ENCODE results near the gene AAK1.
"Not testable (repeated sequence)": the region's sequence is repeated elsewhere in the genome, so short reads cannot be mapped to it uniquely, and the experiment has no call there.

Gene AAK1

DNA sequence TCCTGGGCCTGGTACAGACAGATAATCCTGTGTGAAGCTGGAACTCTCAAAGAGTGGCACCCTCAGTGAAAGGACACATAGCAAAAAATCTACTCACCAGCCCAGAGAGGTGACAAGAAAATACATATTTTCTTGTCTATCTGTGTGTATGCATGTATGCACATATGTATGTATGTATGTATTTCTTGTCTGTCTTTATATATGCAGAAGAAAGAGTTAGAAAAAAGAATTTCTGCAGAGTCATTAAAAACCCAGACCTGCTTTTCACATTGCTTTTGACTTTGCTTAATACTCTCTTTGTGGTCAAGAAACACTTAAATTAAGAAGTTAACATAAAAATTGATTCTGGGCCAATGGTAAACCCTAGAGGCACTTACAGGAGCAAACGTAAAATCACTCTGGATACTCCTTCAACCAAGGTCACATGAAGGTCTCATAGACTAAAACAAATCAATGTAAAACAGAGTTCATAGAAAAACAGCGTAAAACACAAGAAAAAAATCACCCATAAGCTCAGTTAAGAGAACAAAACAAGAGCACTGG is 16.5 kb upstream of the AAK1 start:
- H3K4me1 ChIP-seq (ENCODE audit: control insufficient read depth, insufficient read depth, low read length) = peaks cover 3% of the 10 kb centered on the region; the same call in 1 of the 2 replicates
- H3K36me3 ChIP-seq (ENCODE audit: control insufficient read depth, insufficient read depth, low read length) = no peaks in the 10 kb centered on the region
- no peaks in the 10 kb centered on the region for H3K27me3 ChIP-seq (ENCODE audit: control insufficient read depth, insufficient read depth, low read length)
- H3K27ac ChIP-seq (ENCODE audit: low read depth, low read length) = no peak overlapping the region
- no peak overlapping the region for H3K4me3 ChIP-seq (ENCODE audit: low read depth, low read length)
- no peaks in the 10 kb centered on the region for H3K9me3 ChIP-seq (ENCODE audit: control insufficient read depth, insufficient read depth, low read length)
- H3K9ac ChIP-seq (ENCODE audit: low read depth, low read length) = no peak overlapping the region

DNA sequence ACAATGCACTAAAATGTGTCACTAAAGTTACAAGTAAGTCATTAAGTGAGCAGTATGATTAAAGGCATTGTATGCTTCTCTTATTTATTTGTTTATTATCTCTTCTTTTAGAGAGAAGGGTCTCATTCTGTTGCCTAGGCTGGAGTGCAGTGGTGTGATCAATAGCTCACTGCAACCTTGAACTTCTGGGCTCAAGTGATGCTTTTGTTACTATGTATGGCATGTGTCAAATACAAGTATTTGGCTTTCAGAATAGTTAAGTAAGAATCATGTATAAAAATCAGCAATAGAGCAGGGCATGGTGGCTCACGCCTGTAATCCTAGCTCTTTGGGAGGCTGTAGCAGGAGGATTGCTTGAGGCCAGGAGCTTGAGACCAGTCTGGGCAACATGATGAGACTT is 15.8 kb upstream of the AAK1 start:
- no peaks in the 10 kb centered on the region for H3K36me3 ChIP-seq (ENCODE audit: control insufficient read depth, insufficient read depth, low read length)
- no peaks in the 10 kb centered on the region for H3K9me3 ChIP-seq (ENCODE audit: control insufficient read depth, insufficient read depth, low read length)
- H3K4me1 ChIP-seq (ENCODE audit: control insufficient read depth, insufficient read depth, low read length) = peaks cover 3% of the 10 kb centered on the region; the same call in 1 of the 2 replicates
- no peak overlapping the region for H3K27ac ChIP-seq (ENCODE audit: low read depth, low read length)
- H3K9ac ChIP-seq (ENCODE audit: low read depth, low read length) = no peak overlapping the region
- H3K27me3 ChIP-seq (ENCODE audit: control insufficient read depth, insufficient read depth, low read length) = no peaks in the 10 kb centered on the region
- H3K4me3 ChIP-seq (ENCODE audit: low read depth, low read length) = no peak overlapping the region

DNA sequence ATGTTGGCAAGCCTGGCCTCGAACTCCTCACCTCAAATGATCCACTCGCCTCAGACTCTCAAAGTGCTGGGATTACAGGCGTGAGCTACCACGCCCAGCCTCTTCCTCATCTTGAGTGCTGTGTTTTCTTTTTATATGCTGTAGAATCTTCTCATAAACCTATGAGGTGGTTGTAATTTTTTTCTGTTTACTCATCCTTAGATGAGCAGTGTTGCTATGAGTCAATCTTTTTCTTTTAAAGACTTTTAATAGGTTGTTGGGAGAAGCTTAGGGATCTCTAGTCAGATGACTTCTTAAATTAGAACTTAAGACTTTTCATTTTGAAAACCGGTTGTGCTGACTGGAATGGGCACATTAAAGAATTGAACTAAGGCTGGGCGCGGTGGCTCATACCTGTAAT is 8.7 kb upstream of the AAK1 start:
- H3K4me1 ChIP-seq (ENCODE audit: control insufficient read depth, insufficient read depth, low read length) = 0 out of 2 replicates have a peak, but pooled peaks cover 5% of the 10 kb centered on the region
- H3K4me3 ChIP-seq (ENCODE audit: low read depth, low read length) = no peak overlapping the region
- no peak overlapping the region for H3K9ac ChIP-seq (ENCODE audit: low read depth, low read length)
- H3K9me3 ChIP-seq (ENCODE audit: control insufficient read depth, insufficient read depth, low read length) = no peaks in the 10 kb centered on the region
- no peak overlapping the region for H3K27ac ChIP-seq (ENCODE audit: low read depth, low read length)
- no peaks in the 10 kb centered on the region for H3K36me3 ChIP-seq (ENCODE audit: control insufficient read depth, insufficient read depth, low read length)
- H3K27me3 ChIP-seq (ENCODE audit: control insufficient read depth, insufficient read depth, low read length) = no peaks in the 10 kb centered on the region

DNA sequence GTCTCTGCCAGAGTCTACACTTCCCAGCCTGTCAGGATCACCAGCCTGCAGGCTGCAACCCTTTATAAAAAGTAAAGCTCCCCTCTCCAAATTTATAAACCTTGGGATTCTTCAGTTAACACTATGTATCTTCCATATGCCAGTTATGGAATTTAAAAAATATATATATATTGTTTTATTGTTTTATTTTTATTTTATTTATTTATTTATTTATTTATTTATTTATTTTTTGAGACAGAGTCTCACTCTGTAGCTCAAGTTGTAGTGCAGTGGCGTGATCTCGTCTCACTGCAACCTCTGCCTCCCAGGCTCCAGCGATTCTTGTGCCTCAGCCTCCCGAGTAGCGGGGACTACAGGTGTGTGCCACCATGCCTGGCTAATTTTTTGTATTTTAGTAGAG is 3.7 kb upstream of the AAK1 start:
- H3K27me3 ChIP-seq (ENCODE audit: control insufficient read depth, insufficient read depth, low read length); H3K9ac ChIP-seq (ENCODE audit: low read depth, low read length); H3K4me3 ChIP-seq (ENCODE audit: low read depth, low read length); H3K36me3 ChIP-seq (ENCODE audit: control insufficient read depth, insufficient read depth, low read length); H3K27ac ChIP-seq (ENCODE audit: low read depth, low read length); H3K9me3 ChIP-seq (ENCODE audit: control insufficient read depth, insufficient read depth, low read length): not testable (repeated sequence)
- peaks cover 19% of the 10 kb centered on the region for H3K4me1 ChIP-seq (ENCODE audit: control insufficient read depth, insufficient read depth, low read length)

DNA sequence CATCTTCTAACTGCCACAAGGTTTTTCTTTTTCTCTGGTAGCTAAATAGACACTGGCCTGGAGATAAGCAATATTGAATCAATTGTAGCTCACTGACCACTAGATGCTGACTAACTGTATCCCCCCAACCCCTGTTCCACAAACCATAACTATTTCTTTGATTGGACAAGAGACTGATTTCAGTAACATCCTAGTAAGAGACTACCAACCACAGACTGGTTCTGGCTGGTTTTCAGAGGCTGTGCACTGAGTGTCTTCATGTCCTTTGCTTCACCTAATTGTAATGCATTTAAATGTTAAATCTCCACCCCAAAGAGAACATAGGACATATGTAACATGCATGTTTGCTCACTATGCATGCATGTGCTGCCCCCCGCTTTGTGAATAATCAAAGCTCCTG is 3.2 kb upstream of the AAK1 start:
- H3K27ac ChIP-seq (ENCODE audit: low read depth, low read length) = no peak overlapping the region
- no peak overlapping the region for H3K4me3 ChIP-seq (ENCODE audit: low read depth, low read length)

DNA sequence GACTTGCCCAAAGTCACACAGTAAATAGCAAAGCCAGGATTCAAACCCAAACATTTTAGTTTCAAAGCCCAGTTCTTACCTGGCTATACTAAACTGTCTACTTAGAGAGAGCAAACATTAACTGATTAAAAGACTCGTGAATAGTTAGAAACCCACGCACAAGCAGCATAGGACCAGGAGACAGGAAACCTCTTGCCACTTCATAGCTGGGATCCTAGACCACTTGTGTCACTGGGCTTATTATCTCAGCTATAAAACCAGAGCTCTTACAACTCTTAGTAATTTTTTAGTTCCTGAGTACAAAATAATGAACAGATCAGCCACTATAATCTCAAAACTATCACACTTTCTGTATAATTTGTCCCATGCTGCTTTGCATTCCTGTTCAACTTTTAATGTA is 2.4 kb upstream of the AAK1 start:
- no peak overlapping the region for H3K4me3 ChIP-seq (ENCODE audit: low read depth, low read length)
- peaks cover 30% of the 10 kb centered on the region for H3K4me1 ChIP-seq (ENCODE audit: control insufficient read depth, insufficient read depth, low read length)
- no peaks in the 10 kb centered on the region for H3K27me3 ChIP-seq (ENCODE audit: control insufficient read depth, insufficient read depth, low read length)
- no peaks in the 10 kb centered on the region for H3K9me3 ChIP-seq (ENCODE audit: control insufficient read depth, insufficient read depth, low read length)
- H3K27ac ChIP-seq (ENCODE audit: low read depth, low read length) = no peak overlapping the region
- H3K9ac ChIP-seq (ENCODE audit: low read depth, low read length) = no peak overlapping the region
- no peaks in the 10 kb centered on the region for H3K36me3 ChIP-seq (ENCODE audit: control insufficient read depth, insufficient read depth, low read length)

More for the DNA sequence above, 3.2 kb upstream of the AAK1 start:
- no peaks in the 10 kb centered on the region for H3K27me3 ChIP-seq (ENCODE audit: control insufficient read depth, insufficient read depth, low read length)
- no peaks in the 10 kb centered on the region for H3K9me3 ChIP-seq (ENCODE audit: control insufficient read depth, insufficient read depth, low read length)
- no peak overlapping the region for H3K9ac ChIP-seq (ENCODE audit: low read depth, low read length)
- no peaks in the 10 kb centered on the region for H3K36me3 ChIP-seq (ENCODE audit: control insufficient read depth, insufficient read depth, low read length)
- H3K4me1 ChIP-seq (ENCODE audit: control insufficient read depth, insufficient read depth, low read length) = peaks cover 23% of the 10 kb centered on the region

DNA sequence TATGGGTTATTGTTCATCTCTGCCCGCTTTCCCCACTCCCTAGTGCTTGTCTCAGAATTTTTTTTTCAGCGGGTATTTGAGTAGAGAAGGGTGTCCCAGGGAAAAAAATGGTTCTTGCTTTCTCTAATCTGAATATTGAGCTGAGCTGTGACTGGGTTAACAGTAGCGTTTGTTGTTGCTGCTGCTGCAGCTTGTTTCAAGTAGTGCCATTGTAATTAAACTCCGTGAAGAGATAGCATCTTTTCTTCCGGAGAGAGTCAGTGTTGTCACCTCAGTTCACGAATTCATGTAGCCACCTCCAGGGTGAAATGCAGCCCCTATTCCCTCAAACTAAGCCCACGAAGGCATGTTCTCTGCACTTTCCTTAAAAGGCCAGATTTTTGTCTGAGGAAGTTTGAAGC is 1.5 kb upstream of the AAK1 start:
- H3K4me1 ChIP-seq (ENCODE audit: control insufficient read depth, insufficient read depth, low read length) = peaks cover 31% of the 10 kb centered on the region
- H3K36me3 ChIP-seq (ENCODE audit: control insufficient read depth, insufficient read depth, low read length) = no peaks in the 10 kb centered on the region
- no peak overlapping the region for H3K9ac ChIP-seq (ENCODE audit: low read depth, low read length)
- no peak overlapping the region for H3K27ac ChIP-seq (ENCODE audit: low read depth, low read length)
- peak overlapping the region; percentile 100; the same call in 1 of the 2 replicates for H3K4me3 ChIP-seq (ENCODE audit: low read depth, low read length)
- H3K9me3 ChIP-seq (ENCODE audit: control insufficient read depth, insufficient read depth, low read length) = no peaks in the 10 kb centered on the region
- no peaks in the 10 kb centered on the region for H3K27me3 ChIP-seq (ENCODE audit: control insufficient read depth, insufficient read depth, low read length)

DNA sequence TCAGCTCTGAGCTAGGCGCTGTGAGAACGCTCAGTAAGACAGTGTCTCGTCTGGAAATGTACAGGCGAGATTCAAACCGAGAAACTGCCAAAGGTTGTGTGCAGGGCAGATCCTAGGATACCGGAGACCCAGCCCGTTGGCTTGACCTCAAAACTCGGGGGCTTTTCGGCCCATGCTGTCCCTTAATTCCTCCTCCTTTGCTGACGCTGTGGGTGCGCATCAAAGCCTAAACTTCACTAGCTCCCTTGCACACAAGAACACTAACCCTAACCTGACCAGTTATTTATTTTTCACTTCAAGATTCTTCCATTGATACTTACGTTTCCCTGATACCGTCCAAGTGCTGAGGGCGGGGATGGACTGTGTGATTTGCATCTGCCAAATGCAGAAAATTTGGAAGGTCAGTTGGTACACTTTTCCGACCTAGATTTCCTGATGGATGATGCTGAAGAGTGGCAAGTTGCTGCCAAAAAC is 1.0 kb upstream of the AAK1 start:
- Histone ChIP-seq H3K4me3 (ENCODE audit: low read depth, low read length) (peak overlapping the region; percentile 100), H3K4me1 (ENCODE audit: control insufficient read depth, insufficient read depth, low read length) (peaks cover 31% of the 10 kb centered on the region), H3K9me3 (ENCODE audit: control insufficient read depth, insufficient read depth, low read length) (no peaks in the 10 kb centered on the region), H3K36me3 (ENCODE audit: control insufficient read depth, insufficient read depth, low read length) (no peaks in the 10 kb centered on the region), H3K9ac (ENCODE audit: low read depth, low read length) (no peak overlapping the region), H3K27me3 (ENCODE audit: control insufficient read depth, insufficient read depth, low read length) (no peaks in the 10 kb centered on the region), H3K27ac (ENCODE audit: low read depth, low read length) (peak overlapping the region; percentile 95)

DNA sequence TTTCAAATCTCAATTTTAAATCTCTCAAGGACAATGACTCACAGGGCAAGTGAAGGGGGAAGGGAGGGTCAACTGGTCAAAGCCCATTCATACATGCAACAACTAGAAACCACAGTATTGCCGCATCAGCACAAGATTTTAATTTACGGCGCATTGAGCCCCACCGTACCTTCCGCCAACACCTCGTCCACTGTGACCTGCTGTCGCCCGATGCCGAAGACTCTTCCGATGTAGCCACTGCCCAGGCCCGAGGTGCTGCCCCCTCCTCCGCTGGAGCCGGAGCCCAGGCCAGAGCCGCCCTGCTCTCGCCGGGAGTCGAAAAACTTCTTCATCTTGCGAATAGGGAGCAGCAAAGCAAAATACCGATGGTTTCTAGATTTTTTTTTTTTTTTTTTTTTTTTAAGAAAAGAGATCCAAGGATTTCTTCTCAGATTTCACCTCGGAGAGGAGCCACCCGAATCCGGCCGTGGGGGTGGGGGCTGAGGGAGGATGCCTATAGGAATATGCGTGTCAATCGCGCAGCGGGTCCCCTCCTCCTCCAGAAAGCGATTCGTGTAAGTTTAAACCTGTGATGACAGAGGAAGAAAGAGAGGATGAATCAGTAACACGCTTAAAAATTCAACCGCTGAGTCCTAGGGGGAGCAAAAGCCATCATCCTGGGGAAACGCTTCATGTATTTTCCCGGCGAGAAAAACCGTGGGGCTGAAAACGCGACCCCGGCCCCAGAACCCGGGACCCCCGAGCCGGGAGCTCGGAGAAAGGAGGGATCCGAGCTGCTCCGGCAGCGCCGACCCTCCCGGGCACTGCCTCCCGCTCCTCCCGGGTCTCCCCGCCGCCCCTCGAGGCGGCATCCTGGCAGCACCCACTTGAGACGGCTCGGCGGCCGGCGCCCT is 584 bp downstream of the AAK1 start:
- H3K4me1 ChIP-seq (ENCODE audit: control insufficient read depth, insufficient read depth, low read length) = peaks cover 34% of the 10 kb centered on the region
- H3K27ac ChIP-seq (ENCODE audit: low read depth, low read length) = peak overlapping the region; percentile 95
- no peaks in the 10 kb centered on the region for H3K36me3 ChIP-seq (ENCODE audit: control insufficient read depth, insufficient read depth, low read length)
- H3K9ac ChIP-seq (ENCODE audit: low read depth, low read length) = peak overlapping the region; percentile 56
- no peaks in the 10 kb centered on the region for H3K9me3 ChIP-seq (ENCODE audit: control insufficient read depth, insufficient read depth, low read length)
- no peaks in the 10 kb centered on the region for H3K27me3 ChIP-seq (ENCODE audit: control insufficient read depth, insufficient read depth, low read length)
- peak overlapping the region; percentile 100 for H3K4me3 ChIP-seq (ENCODE audit: low read depth, low read length)

DNA sequence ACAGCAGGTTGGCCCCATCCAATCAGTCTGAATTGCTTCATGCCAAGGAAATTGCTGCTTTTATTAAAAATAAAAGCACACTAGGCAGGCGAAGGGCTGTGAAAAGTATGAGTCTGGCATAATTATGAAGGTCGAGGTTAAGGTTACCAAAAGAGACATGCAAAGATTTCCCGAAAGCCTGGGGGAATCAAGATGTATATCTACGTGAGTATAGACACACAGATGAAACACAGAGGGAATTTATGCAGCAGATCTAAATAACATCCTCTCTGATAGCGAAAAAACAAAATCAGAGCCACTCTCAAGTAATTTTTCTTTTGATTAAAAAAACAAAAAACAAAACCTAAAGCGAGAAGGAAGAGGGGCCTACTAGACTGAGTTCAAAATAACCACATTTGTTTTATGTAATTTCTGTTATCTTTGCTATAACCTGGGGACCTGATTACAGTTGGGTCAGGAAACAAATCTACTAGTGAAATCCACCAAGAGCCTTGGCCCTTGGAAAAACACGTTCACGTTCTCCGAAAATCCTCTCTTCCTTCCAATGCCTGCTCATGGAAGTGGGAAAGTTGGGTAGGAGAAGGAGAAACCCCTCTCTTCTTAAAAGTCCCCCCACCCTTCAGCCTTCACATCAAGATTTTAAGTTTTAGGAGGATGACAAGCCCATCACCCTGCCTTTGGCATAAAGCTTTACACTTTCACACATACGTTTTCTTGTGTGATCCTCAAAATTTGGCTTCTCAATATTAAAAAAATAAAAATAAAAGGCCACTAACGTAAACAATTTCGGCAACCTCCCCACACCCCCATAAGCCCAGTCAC is 1.4 kb downstream of the AAK1 start:
- peak overlapping the region; percentile 43 for H3K27ac ChIP-seq (ENCODE audit: low read depth, low read length)
- peaks cover 34% of the 10 kb centered on the region for H3K4me1 ChIP-seq (ENCODE audit: control insufficient read depth, insufficient read depth, low read length)
- H3K27me3 ChIP-seq (ENCODE audit: control insufficient read depth, insufficient read depth, low read length) = no peaks in the 10 kb centered on the region
- H3K9ac ChIP-seq (ENCODE audit: low read depth, low read length) = peak overlapping the region; percentile 56; the same call in 1 of the 2 replicates
- H3K9me3 ChIP-seq (ENCODE audit: control insufficient read depth, insufficient read depth, low read length) = no peaks in the 10 kb centered on the region
- H3K36me3 ChIP-seq (ENCODE audit: control insufficient read depth, insufficient read depth, low read length) = no peaks in the 10 kb centered on the region
- peak overlapping the region; percentile 100 for H3K4me3 ChIP-seq (ENCODE audit: low read depth, low read length)
